Measurements from ENCODE around the gene CACHD1.

DNA sequence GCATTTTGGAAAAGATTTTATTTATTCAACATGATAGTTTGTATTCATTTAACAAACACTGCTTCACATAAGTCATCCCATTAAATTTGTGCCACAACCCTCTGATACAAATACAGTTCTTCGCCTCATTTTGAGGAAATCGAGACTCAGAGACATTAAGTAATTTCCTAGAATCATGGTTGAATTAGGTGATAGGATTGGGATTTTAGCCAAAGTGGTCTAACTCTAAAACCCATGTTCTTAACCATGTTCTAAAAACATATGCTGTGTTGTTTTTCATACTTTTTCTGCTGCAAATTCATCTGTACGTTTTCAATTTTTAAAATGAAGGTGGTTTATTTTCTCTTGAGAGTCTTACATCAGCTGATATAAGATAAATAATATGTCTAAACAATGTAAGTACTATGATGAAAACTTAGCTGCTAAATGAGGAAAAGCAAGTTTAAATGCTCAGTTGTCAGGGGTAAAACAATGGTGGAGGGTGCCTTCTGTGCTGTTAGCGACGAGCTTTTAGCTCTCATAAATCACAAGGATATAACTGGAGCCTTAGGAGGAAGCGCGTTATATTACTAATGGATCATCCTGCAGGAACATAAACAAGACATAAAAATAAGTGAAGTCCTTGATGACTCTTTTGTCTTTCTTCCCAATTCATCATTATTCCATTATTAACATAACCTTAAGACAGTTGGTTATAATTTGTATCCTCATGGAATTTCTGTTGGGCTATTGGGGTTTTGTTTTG is 97.7 kb downstream of the CACHD1 start:
- TF ChIP-seq POLR2AphosphoS5 (IDR thresholded peaks at IDR 0.05) (no peak), POLR2A (IDR thresholded peaks at IDR 0.05) (no peak), EP300 (IDR thresholded peaks at IDR 0.05) (no peak)
- TF ChIP-seq, protein P1, sequence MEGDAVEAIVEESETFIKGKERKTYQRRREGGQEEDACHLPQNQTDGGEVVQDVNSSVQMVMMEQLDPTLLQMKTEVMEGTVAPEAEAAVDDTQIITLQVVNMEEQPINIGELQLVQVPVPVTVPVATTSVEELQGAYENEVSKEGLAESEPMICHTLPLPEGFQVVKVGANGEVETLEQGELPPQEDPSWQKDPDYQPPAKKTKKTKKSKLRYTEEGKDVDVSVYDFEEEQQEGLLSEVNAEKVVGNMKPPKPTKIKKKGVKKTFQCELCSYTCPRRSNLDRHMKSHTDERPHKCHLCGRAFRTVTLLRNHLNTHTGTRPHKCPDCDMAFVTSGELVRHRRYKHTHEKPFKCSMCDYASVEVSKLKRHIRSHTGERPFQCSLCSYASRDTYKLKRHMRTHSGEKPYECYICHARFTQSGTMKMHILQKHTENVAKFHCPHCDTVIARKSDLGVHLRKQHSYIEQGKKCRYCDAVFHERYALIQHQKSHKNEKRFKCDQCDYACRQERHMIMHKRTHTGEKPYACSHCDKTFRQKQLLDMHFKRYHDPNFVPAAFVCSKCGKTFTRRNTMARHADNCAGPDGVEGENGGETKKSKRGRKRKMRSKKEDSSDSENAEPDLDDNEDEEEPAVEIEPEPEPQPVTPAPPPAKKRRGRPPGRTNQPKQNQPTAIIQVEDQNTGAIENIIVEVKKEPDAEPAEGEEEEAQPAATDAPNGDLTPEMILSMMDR (IDR thresholded peaks at IDR 0.05) = no peak
